IMR-90 (cell line): Measurements from ENCODE around the gene HIVEP3. TPM values are rescaled to one million over a fixed set of nuclear protein-coding genes. Genes with fewer than 3 reads are reported as not detected.
A peak's percentile ranks its signal among the peaks of the same experiment; 100 is the strongest.

Source experiments
- ATAC-seq: fragments of 200-7000 bp; cut with Tn5 transposase; 2 replicates; pipeline ENCODE4 v1.9.1; 2020; ENCODE audit warnings: low read depth, mild to moderate bottlenecking, moderate library complexity
- BruUV-seq: library from RNA; stranded (reverse); fragments of 400-500 nt; replicated peaks from 2 replicates; lab custom pipeline; 2021; lab: Mats Ljungman, UMichigan
- CTCF ChIA-PET: fragments of 300-600 bp; formaldehyde crosslinking; extraction: SDS; loops from one replicate; lab custom pipeline; 2021; ENCODE audit warnings: antibody characterized with exemption; lab: Yijun Ruan, JAX
- POLR2A ChIA-PET: fragments of 300-600 bp; sonication (Branson Sonifier 250); formaldehyde crosslinking; loops from one replicate; lab custom pipeline; 2022; ENCODE audit warnings: antibody characterized with exemption; ENCODE audit not compliant: unreplicated experiment; lab: Charles Lee
- DNase-seq: peaks from one replicate; pipeline ENCODE4 v3.0.0; 2013
- H2AFZ ChIP-seq: replicated peaks from 2 replicates; pipeline ENCODE3; 2013; ENCODE audit warnings: low read length, mild to moderate bottlenecking; ENCODE audit not compliant: poor library complexity
- H2AK5ac ChIP-seq: 2 replicates; pipeline ENCODE4 v1.6.1; 2013; ENCODE audit warnings: low read depth, low read length, inconsistent platforms
- H2AK9ac ChIP-seq: replicated peaks from 2 replicates; pipeline ENCODE3; 2013; ENCODE audit warnings: mild to moderate bottlenecking, low read depth, low read length, moderate library complexity; ENCODE audit not compliant: poor library complexity
- H2BK120ac ChIP-seq: 2 replicates; pipeline ENCODE4 v1.6.1; 2013; ENCODE audit warnings: low read depth, low read length, inconsistent platforms
- H2BK15ac ChIP-seq: 3 replicates; pipeline ENCODE4 v1.6.1; 2013; ENCODE audit warnings: low read depth, low read length, inconsistent platforms
- H2BK20ac ChIP-seq: 2 replicates; pipeline ENCODE4 v1.6.1; 2013; ENCODE audit warnings: low read depth, mild to moderate bottlenecking, inconsistent platforms, low read length, moderate library complexity
- H2BK5ac ChIP-seq: 2 replicates; pipeline ENCODE4 v1.6.1; 2013; ENCODE audit warnings: mild to moderate bottlenecking, low read depth, low read length, inconsistent platforms; ENCODE audit not compliant: poor library complexity, severe bottlenecking
- H3K14ac ChIP-seq: replicated peaks from 2 replicates; pipeline ENCODE4 v1.6.1; 2013; ENCODE audit warnings: low read depth, low read length, inconsistent platforms
- H3K18ac ChIP-seq: 2 replicates; pipeline ENCODE4 v1.6.1; 2013; ENCODE audit warnings: low read depth, low read length, control low read depth
- H3K23ac ChIP-seq: 2 replicates; pipeline ENCODE4 v1.6.1; 2013; ENCODE audit warnings: low read depth, low read length, inconsistent platforms
- H3K27ac ChIP-seq: 2 replicates; pipeline ENCODE4 v1.5.1; 2013; ENCODE audit warnings: mild to moderate bottlenecking, control low read depth, low read length; ENCODE audit not compliant: insufficient read depth
- H3K27me3 ChIP-seq: 2 replicates; pipeline ENCODE4 v1.6.1; 2013; ENCODE audit warnings: low read length; ENCODE audit not compliant: control insufficient read depth, insufficient read depth
- H3K36me3 ChIP-seq: 2 replicates; pipeline ENCODE4 v1.6.1; 2013; ENCODE audit warnings: low read length, mixed read lengths; ENCODE audit not compliant: control insufficient read depth, insufficient read depth
- H3K4ac ChIP-seq: 2 replicates; pipeline ENCODE4 v1.6.1; 2013; ENCODE audit warnings: low read depth, low read length, inconsistent platforms
- H3K4me1 ChIP-seq: 2 replicates; pipeline ENCODE4 v1.6.1; 2013; ENCODE audit warnings: low read length, mixed read lengths; ENCODE audit not compliant: control insufficient read depth, insufficient read depth
- H3K4me2 ChIP-seq: 2 replicates; pipeline ENCODE4 v1.6.1; 2013; ENCODE audit warnings: low read depth, mild to moderate bottlenecking, control low read depth, low read length, moderate library complexity
- H3K4me3 ChIP-seq: 2 replicates; pipeline ENCODE4 v1.5.1; 2013; ENCODE audit warnings: low read depth, mild to moderate bottlenecking, control low read depth, low read length, moderate library complexity; ENCODE audit not compliant: insufficient read depth
- H3K56ac ChIP-seq: 2 replicates; pipeline ENCODE4 v1.6.1; 2013; ENCODE audit warnings: low read length, inconsistent platforms; ENCODE audit not compliant: insufficient read depth; ENCODE audit errors: extremely low read depth
- H3K79me1 ChIP-seq, 2 experiments: 2 replicates each; pipeline ENCODE4 v1.6.1; 2013; ENCODE audit warnings: low read length in 2 of 2, inconsistent platforms in 1 of 2, low read depth in 1 of 2
- H3K9ac ChIP-seq: 2 replicates; pipeline ENCODE4 v1.6.1; 2013; ENCODE audit warnings: low read depth, low read length, control low read depth
- H3K9me1 ChIP-seq: 2 replicates; pipeline ENCODE4 v1.6.1; 2013; ENCODE audit warnings: low read length, inconsistent platforms; ENCODE audit not compliant: insufficient read depth
- H3K9me3 ChIP-seq: 2 replicates; pipeline ENCODE4 v1.6.1; 2013; ENCODE audit warnings: low read length; ENCODE audit not compliant: control insufficient read depth, insufficient read depth
- H4K20me1 ChIP-seq: 2 replicates; pipeline ENCODE4 v1.6.1; 2013; ENCODE audit warnings: low read length, inconsistent platforms; ENCODE audit not compliant: insufficient read depth
- H4K5ac ChIP-seq: 2 replicates; pipeline ENCODE4 v1.6.1; 2013; ENCODE audit warnings: mild to moderate bottlenecking, low read depth, low read length, control low read depth
- H4K8ac ChIP-seq, 2 experiments: 2 replicates each; pipeline ENCODE4 v1.6.1; 2013; ENCODE audit warnings: low read depth in 2 of 2, low read length in 2 of 2, control low read depth in 1 of 2, inconsistent platforms in 1 of 2
- H4K91ac ChIP-seq: 2 replicates; pipeline ENCODE4 v1.6.1; 2013; ENCODE audit warnings: low read depth, low read length, inconsistent platforms; ENCODE audit not compliant: insufficient read depth
- BHLHE40 ChIP-seq: fragments of 150-350 bp; IDR thresholded peaks from 2 replicates; pipeline ENCODE4 v1.6.1; 2016; ENCODE audit warnings: mild to moderate bottlenecking, low read depth, low read length
- CEBPB ChIP-seq: IDR thresholded peaks from 2 replicates; pipeline ENCODE4 v1.6.1; 2012; ENCODE audit warnings: low read depth, low read length, improper control_type of control experiment
- CTCF ChIP-seq: conservative IDR thresholded peaks from 2 replicates; pipeline ENCODE4 v1.5.1; 2012; ENCODE audit warnings: mild to moderate bottlenecking, low read depth, low read length, improper control_type of control experiment
- ELK1 ChIP-seq: fragments of 150-350 bp; IDR thresholded peaks from 2 replicates; pipeline ENCODE4 v1.6.1; 2016; ENCODE audit warnings: low read depth, mild to moderate bottlenecking, low read length, moderate library complexity, borderline replicate concordance
- FOS ChIP-seq: fragments of 150-350 bp; IDR thresholded peaks from 2 replicates; pipeline ENCODE4 v1.6.1; 2016; ENCODE audit warnings: low read depth, low read length
- MAFK ChIP-seq: IDR thresholded peaks from 2 replicates; pipeline ENCODE4 v1.6.1; 2012; ENCODE audit warnings: low read depth, low read length, improper control_type of control experiment
- MAZ ChIP-seq: IDR thresholded peaks from 2 replicates; pipeline ENCODE4 v1.6.1; 2012; ENCODE audit warnings: low read depth, mild to moderate bottlenecking, low read length, improper control_type of control experiment, moderate library complexity, borderline replicate concordance
- MXI1 ChIP-seq: IDR thresholded peaks from 2 replicates; pipeline ENCODE4 v1.6.1; 2012; ENCODE audit warnings: low read depth, mild to moderate bottlenecking, low read length, moderate library complexity, borderline replicate concordance
- POLR2A ChIP-seq: IDR thresholded peaks from 2 replicates; pipeline ENCODE4 v1.6.1; 2012; ENCODE audit warnings: mild to moderate bottlenecking, low read depth, low read length
- RAD21 ChIP-seq: IDR thresholded peaks from 2 replicates; pipeline ENCODE4 v1.6.1; 2012; ENCODE audit warnings: low read length, improper control_type of control experiment
- RCOR1 ChIP-seq: IDR thresholded peaks from 2 replicates; pipeline ENCODE4 v1.6.1; 2012; ENCODE audit warnings: mild to moderate bottlenecking, low read length, improper control_type of control experiment; ENCODE audit not compliant: insufficient replicate concordance
- RFX5 ChIP-seq: IDR thresholded peaks from 2 replicates; pipeline ENCODE4 v1.8.0; 2012; ENCODE audit warnings: low read depth, mild to moderate bottlenecking, low read length, moderate library complexity
- SMC3 ChIP-seq: fragments of 150-350 bp; IDR thresholded peaks from 2 replicates; pipeline ENCODE4 v1.6.1; 2016; ENCODE audit warnings: low read depth, mild to moderate bottlenecking, antibody characterized with exemption, low read length, moderate library complexity
- USF2 ChIP-seq: fragments of 150-350 bp; IDR thresholded peaks from 2 replicates; pipeline ENCODE4 v1.6.1; 2017; ENCODE audit warnings: mild to moderate bottlenecking, antibody characterized with exemption, low read length, low read depth
- WGBS, 2 experiments: methylation state at CpG; one replicate each; pipeline versions ENCODE4 v1.1.5 to v1.1.7; 2013; ENCODE audit warnings: missing lambda C conversion rate in 2 of 2; ENCODE audit not compliant: insufficient read length in 1 of 2; ENCODE audit errors: extremely low coverage in 2 of 2; 5-methylcytosine and 5-hydroxymethylcytosine counted together
- dilution Hi-C: fragments of 300-500 bp; cut with HindIII; formaldehyde crosslinking; loops from one replicate; pipeline ENCODE4 v1.14.3; 2018; ENCODE audit warnings: low sequenced_read_pairs; ENCODE audit not compliant: unreplicated experiment
- in situ Hi-C: fragments of 300-500 bp; cut with MboI; formaldehyde crosslinking; loops from 3 replicates; pipeline ENCODE4 v1.14.3; 2019; ENCODE audit warnings: low sequenced_read_pairs, inconsistent platforms, mixed read lengths
- intact Hi-C: fragments of 100-400 bp; cut with micrococcal nuclease; formaldehyde crosslinking; loops from 2 replicates; pipeline ENCODE4 v1.10.0; 2022
- polyA plus RNA-seq, 3 experiments: library from polyadenylated mRNA; depleted of rRNA; stranded (reverse); fragments of >200 nt; gene quantifications; 2 replicates each; pipeline ENCODE4 v1.2.3, GENCODE V29; 2012; ENCODE audit warnings: low replicate concordance in 1 of 3
- total RNA-seq: library from RNA; depleted of rRNA; stranded (reverse); fragments of >200 nt; gene quantifications from 2 replicates; pipeline ENCODE4 v1.2.3, GENCODE V29; 2012

The HIVEP3 gene
- total and polyA plus RNA-seq, 2 of the 4 experiments (the other 2 are of a cell fraction), result 1.4 to 4.0 TPM

GRCh38 chr1:41526956-41527561 lies 391.7 kb downstream of the HIVEP3 start:
- Histone ChIP-seq H3K79me1 (no peaks in the 10 kb centered on the region), H2BK20ac (no peak overlapping the region), H3K4me1 (no peaks in the 10 kb centered on the region), H3K27ac (no peak overlapping the region), H3K23ac (no peak overlapping the region), H3K56ac (no peak overlapping the region), H3K4ac (no peak overlapping the region), H3K18ac (no peak overlapping the region), H2BK5ac (peak overlapping the region; percentile 54), H3K14ac (no peak overlapping the region), H3K9ac (no peak overlapping the region), H4K91ac (no peak overlapping the region), H3K4me2 (no peak overlapping the region), H3K36me3 (no peaks in the 10 kb centered on the region), H4K8ac (no peak overlapping the region), H4K5ac (no peak overlapping the region), H3K9me3 (no peaks in the 10 kb centered on the region), H3K4me3 (no peak overlapping the region), H2AK5ac (peak overlapping the region; percentile 16; the same call in 1 of the 2 replicates), H2AFZ (no peak overlapping the region), H2BK15ac (no peak overlapping the region), H4K20me1 (no peaks in the 10 kb centered on the region), H3K9me1 (0 out of 2 replicates have a peak, but pooled peaks cover 6% of the 10 kb centered on the region), H2BK120ac (no peak overlapping the region), H2AK9ac (no peak overlapping the region), H3K27me3 (no peaks in the 10 kb centered on the region; the same call in 1 of the 2 replicates)
- no peak for TF ChIP-seq CEBPB
- no peak for TF ChIP-seq RFX5
- TF ChIP-seq FOS, result no peak
- no peak for TF ChIP-seq SMC3
- no peak for TF ChIP-seq MXI1
- TF ChIP-seq MAZ, result no peak
- TF ChIP-seq RCOR1, result no peak
- TF ChIP-seq MAFK, result no peak
- TF ChIP-seq BHLHE40, result no peak
- no peak for TF ChIP-seq RAD21
- no peak for TF ChIP-seq USF2
- TF ChIP-seq ELK1, result no peak
- no peak for TF ChIP-seq POLR2A
- no peak for TF ChIP-seq CTCF
- BruUV-seq, result no TSS peak
- DNase-seq (no peak), ATAC-seq (no peak)
- 96 to 100% methylated on average over 2 to 4 of the region's 4 CpGs for WGBS, 2 experiments
- in situ Hi-C loops, result no loop called here
- intact Hi-C loops, result no loop called here
- ChIA-PET POLR2A (no interaction called here), CTCF (no interaction called here)
- dilution Hi-C loops, result no loop called here
